ENCODE data around the gene TPTE2.
"Not testable (repeated sequence)": the region's sequence is repeated elsewhere in the genome, so short reads cannot be mapped to it uniquely, and the experiment has no call there.

The TPTE2 gene

GRCh38 chr13:19561585-19561984 lies 253 bp upstream of the TPTE2 start:
- no peak for DNase-seq

- not testable (repeated sequence) for DNase-seq
Measured at GRCh38 chr13:19560672-19561071, 660 bp downstream of the TPTE2 start.

- DNase-seq, result not testable (repeated sequence)
Measured at GRCh38 chr13:19559739-19560138, 1.6 kb downstream of the TPTE2 start.

DNA sequence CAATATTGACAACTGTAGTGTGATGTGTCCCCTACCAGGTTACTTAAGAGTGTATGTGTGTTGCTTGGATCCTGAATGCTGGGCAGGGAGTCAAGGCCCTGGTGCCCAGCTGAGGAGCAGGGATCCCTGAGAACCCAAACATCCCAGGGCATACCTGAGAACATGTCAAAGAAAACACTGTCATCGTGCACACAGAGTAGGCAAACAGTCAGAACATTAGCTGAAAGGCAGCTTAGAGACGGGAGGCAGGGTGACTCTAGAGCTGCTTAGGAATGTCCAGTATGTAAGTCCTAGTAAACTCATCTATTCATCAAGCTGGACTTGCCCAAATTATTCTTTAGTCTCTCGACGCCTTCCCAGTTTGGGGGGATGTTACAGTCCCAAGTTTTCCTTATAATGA lies 4.0 kb downstream of the TPTE2 start:
- not testable (repeated sequence) for DNase-seq

DNA sequence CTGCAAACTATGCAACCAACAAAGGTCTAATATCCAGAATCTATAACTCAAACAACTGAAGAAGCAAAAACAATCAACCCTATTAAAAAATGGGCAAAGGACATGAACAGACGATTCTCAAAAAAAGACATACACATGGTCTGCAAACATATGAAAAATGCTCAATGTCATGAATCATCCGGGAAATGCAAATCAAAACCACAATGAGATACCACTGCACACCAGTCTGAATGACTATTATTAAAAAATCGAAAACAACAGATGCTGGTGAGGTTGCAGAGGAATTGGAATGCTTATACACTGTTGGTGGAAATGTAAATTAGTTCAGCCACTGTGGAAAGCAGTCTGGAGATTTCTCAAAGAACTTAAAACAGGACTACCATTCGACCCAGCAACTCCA lies 12.1 kb downstream of the TPTE2 start:
- DNase-seq, result not testable (repeated sequence)

- not testable (repeated sequence) for DNase-seq
Measured at GRCh38 chr13:19525634-19526033, 35.7 kb downstream of the TPTE2 start.

- no peak for DNase-seq
Measured at GRCh38 chr13:19519049-19519448, 42.3 kb downstream of the TPTE2 start.

DNA sequence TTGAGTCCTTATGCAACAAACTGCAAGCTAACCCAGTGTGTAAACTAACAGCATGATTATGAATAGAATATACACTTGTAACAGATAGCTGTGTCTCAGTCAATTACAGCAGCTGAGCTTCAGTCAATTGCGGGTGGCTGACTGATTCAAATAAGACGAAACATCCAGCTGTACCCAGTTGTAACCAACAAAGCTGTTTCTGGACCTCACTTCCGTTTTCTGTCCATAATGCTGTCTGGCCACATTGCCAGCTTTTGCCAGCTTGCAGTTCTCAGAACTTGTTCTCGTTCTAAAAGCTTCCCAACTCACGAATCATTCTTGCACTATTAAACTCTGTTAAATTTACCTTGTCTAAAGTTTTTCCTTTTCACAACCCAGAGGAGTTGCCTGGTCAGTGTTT lies 53.7 kb downstream of the TPTE2 start:
- not testable (repeated sequence) for DNase-seq

DNA sequence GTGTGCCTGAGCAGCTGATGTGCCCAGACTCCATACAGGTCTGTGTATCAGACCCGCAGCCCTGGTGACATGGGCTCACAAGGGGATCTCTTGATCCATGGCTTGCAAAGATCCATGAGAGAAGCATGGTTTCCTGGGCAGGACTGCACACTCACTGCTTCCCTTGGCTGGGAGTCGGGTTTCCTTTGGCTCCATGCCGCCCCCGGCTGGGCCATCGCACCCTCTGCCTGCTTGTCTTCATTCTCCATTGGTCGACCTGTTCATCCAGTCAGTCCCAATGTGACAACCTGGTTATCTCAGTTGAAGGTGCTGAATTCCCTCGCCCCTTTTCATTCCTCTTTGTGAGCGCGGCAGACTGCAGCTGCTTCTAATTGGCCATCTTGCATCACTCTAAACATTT lies 101.2 kb downstream of the TPTE2 start:
- DNase-seq, result not testable (repeated sequence)

- peak; percentile 8 for DNase-seq
Measured at GRCh38 chr13:19439056-19439686, 122.2 kb downstream of the TPTE2 start.

GRCh38 chr13:19437780-19438179 lies 123.6 kb downstream of the TPTE2 start:
- not testable (repeated sequence) for DNase-seq

GRCh38 chr13:19422236-19422635 lies 139.1 kb downstream of the TPTE2 start:
- DNase-seq, result not testable (repeated sequence)

GRCh38 chr13:19412494-19412893 lies 148.8 kb downstream of the TPTE2 start:
- not testable (repeated sequence) for DNase-seq

- DNase-seq, result not testable (repeated sequence)
Measured at GRCh38 chr13:19382746-19383511, 178.4 kb downstream of the TPTE2 start.

- DNase-seq, result no peak
Measured at GRCh38 chr13:19382111-19382510, 179.2 kb downstream of the TPTE2 start.

Measured in NCI-H446 treated with DMSO at 0.1 percent for 48 hours (cell line).